IMR-90 (cell line): ENCODE results near the gene FNDC7. TPM values are rescaled to one million over a fixed set of nuclear protein-coding genes. Genes with fewer than 3 reads are reported as not detected.

Experiments used
- ATAC-seq: fragments of 200-7000 bp; cut with Tn5 transposase; 2 replicates; pipeline ENCODE4 v1.9.1; 2020; ENCODE audit warnings: low read depth, mild to moderate bottlenecking, moderate library complexity
- BruUV-seq: library from RNA; stranded (reverse); fragments of 400-500 nt; replicated peaks from 2 replicates; lab custom pipeline; 2021; lab: Mats Ljungman, UMichigan
- CTCF ChIA-PET: fragments of 300-600 bp; formaldehyde crosslinking; extraction: SDS; loops from one replicate; lab custom pipeline; 2021; ENCODE audit warnings: antibody characterized with exemption; lab: Yijun Ruan, JAX
- POLR2A ChIA-PET: fragments of 300-600 bp; sonication (Branson Sonifier 250); formaldehyde crosslinking; loops from one replicate; lab custom pipeline; 2022; ENCODE audit warnings: antibody characterized with exemption; ENCODE audit not compliant: unreplicated experiment; lab: Charles Lee
- DNase-seq: peaks from one replicate; pipeline ENCODE4 v3.0.0; 2013
- H2AFZ ChIP-seq: replicated peaks from 2 replicates; pipeline ENCODE3; 2013; ENCODE audit warnings: low read length, mild to moderate bottlenecking; ENCODE audit not compliant: poor library complexity
- H2AK5ac ChIP-seq: 2 replicates; pipeline ENCODE4 v1.6.1; 2013; ENCODE audit warnings: low read depth, low read length, inconsistent platforms
- H2AK9ac ChIP-seq: replicated peaks from 2 replicates; pipeline ENCODE3; 2013; ENCODE audit warnings: mild to moderate bottlenecking, low read depth, low read length, moderate library complexity; ENCODE audit not compliant: poor library complexity
- H2BK120ac ChIP-seq: 2 replicates; pipeline ENCODE4 v1.6.1; 2013; ENCODE audit warnings: low read depth, low read length, inconsistent platforms
- H2BK15ac ChIP-seq: 3 replicates; pipeline ENCODE4 v1.6.1; 2013; ENCODE audit warnings: low read depth, low read length, inconsistent platforms
- H2BK20ac ChIP-seq: 2 replicates; pipeline ENCODE4 v1.6.1; 2013; ENCODE audit warnings: low read depth, mild to moderate bottlenecking, inconsistent platforms, low read length, moderate library complexity
- H2BK5ac ChIP-seq: 2 replicates; pipeline ENCODE4 v1.6.1; 2013; ENCODE audit warnings: mild to moderate bottlenecking, low read depth, low read length, inconsistent platforms; ENCODE audit not compliant: poor library complexity, severe bottlenecking
- H3K14ac ChIP-seq: replicated peaks from 2 replicates; pipeline ENCODE4 v1.6.1; 2013; ENCODE audit warnings: low read depth, low read length, inconsistent platforms
- H3K18ac ChIP-seq: 2 replicates; pipeline ENCODE4 v1.6.1; 2013; ENCODE audit warnings: low read depth, low read length, control low read depth
- H3K23ac ChIP-seq: 2 replicates; pipeline ENCODE4 v1.6.1; 2013; ENCODE audit warnings: low read depth, low read length, inconsistent platforms
- H3K27ac ChIP-seq: 2 replicates; pipeline ENCODE4 v1.5.1; 2013; ENCODE audit warnings: mild to moderate bottlenecking, control low read depth, low read length; ENCODE audit not compliant: insufficient read depth
- H3K27me3 ChIP-seq: 2 replicates; pipeline ENCODE4 v1.6.1; 2013; ENCODE audit warnings: low read length; ENCODE audit not compliant: control insufficient read depth, insufficient read depth
- H3K36me3 ChIP-seq: 2 replicates; pipeline ENCODE4 v1.6.1; 2013; ENCODE audit warnings: low read length, mixed read lengths; ENCODE audit not compliant: control insufficient read depth, insufficient read depth
- H3K4ac ChIP-seq: 2 replicates; pipeline ENCODE4 v1.6.1; 2013; ENCODE audit warnings: low read depth, low read length, inconsistent platforms
- H3K4me1 ChIP-seq: 2 replicates; pipeline ENCODE4 v1.6.1; 2013; ENCODE audit warnings: low read length, mixed read lengths; ENCODE audit not compliant: control insufficient read depth, insufficient read depth
- H3K4me2 ChIP-seq: 2 replicates; pipeline ENCODE4 v1.6.1; 2013; ENCODE audit warnings: low read depth, mild to moderate bottlenecking, control low read depth, low read length, moderate library complexity
- H3K4me3 ChIP-seq: 2 replicates; pipeline ENCODE4 v1.5.1; 2013; ENCODE audit warnings: low read depth, mild to moderate bottlenecking, control low read depth, low read length, moderate library complexity; ENCODE audit not compliant: insufficient read depth
- H3K56ac ChIP-seq: 2 replicates; pipeline ENCODE4 v1.6.1; 2013; ENCODE audit warnings: low read length, inconsistent platforms; ENCODE audit not compliant: insufficient read depth; ENCODE audit errors: extremely low read depth
- H3K79me1 ChIP-seq, 2 experiments: 2 replicates each; pipeline ENCODE4 v1.6.1; 2013; ENCODE audit warnings: low read length in 2 of 2, inconsistent platforms in 1 of 2, low read depth in 1 of 2
- H3K9ac ChIP-seq: 2 replicates; pipeline ENCODE4 v1.6.1; 2013; ENCODE audit warnings: low read depth, low read length, control low read depth
- H3K9me1 ChIP-seq: 2 replicates; pipeline ENCODE4 v1.6.1; 2013; ENCODE audit warnings: low read length, inconsistent platforms; ENCODE audit not compliant: insufficient read depth
- H3K9me3 ChIP-seq: 2 replicates; pipeline ENCODE4 v1.6.1; 2013; ENCODE audit warnings: low read length; ENCODE audit not compliant: control insufficient read depth, insufficient read depth
- H4K20me1 ChIP-seq: 2 replicates; pipeline ENCODE4 v1.6.1; 2013; ENCODE audit warnings: low read length, inconsistent platforms; ENCODE audit not compliant: insufficient read depth
- H4K5ac ChIP-seq: 2 replicates; pipeline ENCODE4 v1.6.1; 2013; ENCODE audit warnings: mild to moderate bottlenecking, low read depth, low read length, control low read depth
- H4K8ac ChIP-seq, 2 experiments: 2 replicates each; pipeline ENCODE4 v1.6.1; 2013; ENCODE audit warnings: low read depth in 2 of 2, low read length in 2 of 2, control low read depth in 1 of 2, inconsistent platforms in 1 of 2
- H4K91ac ChIP-seq: 2 replicates; pipeline ENCODE4 v1.6.1; 2013; ENCODE audit warnings: low read depth, low read length, inconsistent platforms; ENCODE audit not compliant: insufficient read depth
- CEBPB ChIP-seq: IDR thresholded peaks from 2 replicates; pipeline ENCODE4 v1.6.1; 2012; ENCODE audit warnings: low read depth, low read length, improper control_type of control experiment
- CHD1 ChIP-seq: IDR thresholded peaks from 2 replicates; pipeline ENCODE4 v1.6.1; 2012; ENCODE audit warnings: low read depth, low read length, improper control_type of control experiment
- FOS ChIP-seq: fragments of 150-350 bp; IDR thresholded peaks from 2 replicates; pipeline ENCODE4 v1.6.1; 2016; ENCODE audit warnings: low read depth, low read length
- MAZ ChIP-seq: IDR thresholded peaks from 2 replicates; pipeline ENCODE4 v1.6.1; 2012; ENCODE audit warnings: low read depth, mild to moderate bottlenecking, low read length, improper control_type of control experiment, moderate library complexity, borderline replicate concordance
- MXI1 ChIP-seq: IDR thresholded peaks from 2 replicates; pipeline ENCODE4 v1.6.1; 2012; ENCODE audit warnings: low read depth, mild to moderate bottlenecking, low read length, moderate library complexity, borderline replicate concordance
- NFE2L2 ChIP-seq: fragments of 150-350 bp; IDR thresholded peaks from 2 replicates; pipeline ENCODE4 v1.6.1; 2016; ENCODE audit warnings: low read depth, mild to moderate bottlenecking, low read length
- WGBS, 2 experiments: methylation state at CpG; one replicate each; pipeline versions ENCODE4 v1.1.5 to v1.1.7; 2013; ENCODE audit warnings: missing lambda C conversion rate in 2 of 2; ENCODE audit not compliant: insufficient read length in 1 of 2; ENCODE audit errors: extremely low coverage in 2 of 2; 5-methylcytosine and 5-hydroxymethylcytosine counted together
- dilution Hi-C: fragments of 300-500 bp; cut with HindIII; formaldehyde crosslinking; loops from one replicate; pipeline ENCODE4 v1.14.3; 2018; ENCODE audit warnings: low sequenced_read_pairs; ENCODE audit not compliant: unreplicated experiment
- in situ Hi-C: fragments of 300-500 bp; cut with MboI; formaldehyde crosslinking; loops from 3 replicates; pipeline ENCODE4 v1.14.3; 2019; ENCODE audit warnings: low sequenced_read_pairs, inconsistent platforms, mixed read lengths
- intact Hi-C: fragments of 100-400 bp; cut with micrococcal nuclease; formaldehyde crosslinking; loops from 2 replicates; pipeline ENCODE4 v1.10.0; 2022
- polyA plus RNA-seq, 3 experiments: library from polyadenylated mRNA; depleted of rRNA; stranded (reverse); fragments of >200 nt; gene quantifications; 2 replicates each; pipeline ENCODE4 v1.2.3, GENCODE V29; 2012; ENCODE audit warnings: low replicate concordance in 1 of 3
- total RNA-seq: library from RNA; depleted of rRNA; stranded (reverse); fragments of >200 nt; gene quantifications from 2 replicates; pipeline ENCODE4 v1.2.3, GENCODE V29; 2012
- TF ChIP-seq, protein P1 (sequence below): fragments of 150-350 bp; IDR thresholded peaks from 2 replicates; pipeline ENCODE4 v1.6.1; 2017; ENCODE audit warnings: mild to moderate bottlenecking, antibody characterized with exemption, low read length, low read depth

Gene FNDC7
- total and polyA plus RNA-seq, 2 of the 4 experiments (the other 2 are of a cell fraction), result not detected

GRCh38 chr1:108785264-108785663 is 72.6 kb downstream of the FNDC7 start:
- no peak overlapping the region for H4K8ac ChIP-seq
- H3K27ac ChIP-seq, result no peak overlapping the region
- no peak overlapping the region for H2BK20ac ChIP-seq
- WGBS, 2 experiments, result 83% methylated on average over 2 of the region's 6 CpGs; no CpG with 5 or more reads in 1 of the 2 experiments
- no peak overlapping the region for H3K4me3 ChIP-seq
- no peak overlapping the region for H3K4ac ChIP-seq
- DNase-seq (no peak), ATAC-seq (no peak)
- no peaks in the 10 kb centered on the region for H3K9me1 ChIP-seq
- no peak overlapping the region for H2AK9ac ChIP-seq
- in situ Hi-C loops, result no loop called here
- H2BK15ac ChIP-seq, result no peak overlapping the region
- POLR2A ChIA-PET, result no interaction called here
- H3K9ac ChIP-seq, result no peak overlapping the region
- H3K23ac ChIP-seq, result no peak overlapping the region
- H2AFZ ChIP-seq, result no peak overlapping the region
- no peak overlapping the region for H3K14ac ChIP-seq
- dilution Hi-C loops, result no loop called here
- H4K20me1 ChIP-seq, result no peaks in the 10 kb centered on the region
- H2AK5ac ChIP-seq, result no peak overlapping the region
- TF ChIP-seq MXI1, result no peak
- TF ChIP-seq NFE2L2, result no peak
- TF ChIP-seq CHD1, result no peak
- no peak for TF ChIP-seq FOS
- no peak for TF ChIP-seq MAZ
- no peak for TF ChIP-seq CEBPB
- TF ChIP-seq, protein P1, sequence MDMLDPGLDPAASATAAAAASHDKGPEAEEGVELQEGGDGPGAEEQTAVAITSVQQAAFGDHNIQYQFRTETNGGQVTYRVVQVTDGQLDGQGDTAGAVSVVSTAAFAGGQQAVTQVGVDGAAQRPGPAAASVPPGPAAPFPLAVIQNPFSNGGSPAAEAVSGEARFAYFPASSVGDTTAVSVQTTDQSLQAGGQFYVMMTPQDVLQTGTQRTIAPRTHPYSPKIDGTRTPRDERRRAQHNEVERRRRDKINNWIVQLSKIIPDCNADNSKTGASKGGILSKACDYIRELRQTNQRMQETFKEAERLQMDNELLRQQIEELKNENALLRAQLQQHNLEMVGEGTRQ, result no peak
- H3K79me1 ChIP-seq, result no peaks in the 10 kb centered on the region; a peak in 2 of 4 replicates
- H3K36me3 ChIP-seq, result peaks cover 34% of the 10 kb centered on the region
- no peak overlapping the region for H2BK120ac ChIP-seq
- no peaks in the 10 kb centered on the region for H3K27me3 ChIP-seq
- H3K9me3 ChIP-seq, result peaks cover 10% of the 10 kb centered on the region
- BruUV-seq, result no TSS peak
- CTCF ChIA-PET, result no interaction called here
- intact Hi-C loops, result no loop called here
- no peak overlapping the region for H4K91ac ChIP-seq
- no peak overlapping the region for H4K5ac ChIP-seq
- H3K56ac ChIP-seq, result no peak overlapping the region
- no peak overlapping the region for H3K18ac ChIP-seq
- H3K4me2 ChIP-seq, result no peak overlapping the region
- no peak overlapping the region for H2BK5ac ChIP-seq
- no peaks in the 10 kb centered on the region for H3K4me1 ChIP-seq
